ENCODE data around the gene KLF16.

- no peak for TF ChIP-seq PATZ1 (CRISPR knock-in tag; IDR thresholded peaks at IDR 0.05; ENCODE audit: borderline replicate concordance)
- no peak for TF ChIP-seq RARB (CRISPR knock-in tag; IDR thresholded peaks at IDR 0.05)
- no peak for TF ChIP-seq CSDC2 (CRISPR knock-in tag; IDR thresholded peaks at IDR 0.05)
- no peak for TF ChIP-seq POU6F1 (CRISPR knock-in tag; IDR thresholded peaks at IDR 0.05; ENCODE audit: borderline replicate concordance, low read depth)
Observed at GRCh38 chr19:1882786-1883692, 19.7 kb upstream of the KLF16 start.
